Lung (tissue), 12 donors: ENCODE measurements around the gene MED20. TPM values are rescaled to one million over a fixed set of nuclear protein-coding genes. Genes with fewer than 3 reads are reported as not detected.
"Not testable (repeated sequence)": the region's sequence is repeated elsewhere in the genome, so short reads cannot be mapped to it uniquely, and the experiment has no call there.

Experiments
- ATAC-seq: fragments of 200-7000 bp; cut with Tn5 transposase; one replicate; pipeline ENCODE4 v1.9.1; 2020; ENCODE audit warnings: moderate number of reproducible peaks; ENCODE audit not compliant: insufficient read depth, low FRiP score
- DNase-seq, 3 donors: peaks; one replicate each; pipeline ENCODE4 v3.0.0-alpha.2; 2013 to 2017
- H3K27ac ChIP-seq, 2 donors: one replicate each; pipeline ENCODE4 v1.5.1; 2013; ENCODE audit warnings: mild to moderate bottlenecking in 2 of 2, moderate library complexity in 2 of 2, control low read depth in 1 of 2, inconsistent platforms in 1 of 2, low read depth in 1 of 2, low read length in 1 of 2
- H3K27me3 ChIP-seq, 3 donors: one replicate each; pipeline ENCODE4 v1.5.1; 2013; ENCODE audit warnings: low read length in 2 of 3; ENCODE audit not compliant: control insufficient read depth in 3 of 3, insufficient read depth in 3 of 3
- H3K36me3 ChIP-seq, 4 donors: one replicate each; pipeline ENCODE4 v1.5.1; 2013; ENCODE audit warnings: low read length in 4 of 4, mild to moderate bottlenecking in 1 of 4, moderate library complexity in 1 of 4; ENCODE audit not compliant: control insufficient read depth in 4 of 4, insufficient read depth in 4 of 4
- H3K4me1 ChIP-seq, 5 donors: one replicate each; pipeline ENCODE4 v1.5.1; 2013; ENCODE audit warnings: low read length in 5 of 5, mild to moderate bottlenecking in 2 of 5, moderate library complexity in 1 of 5; ENCODE audit not compliant: control insufficient read depth in 5 of 5, insufficient read depth in 5 of 5
- H3K4me3 ChIP-seq: one replicate; pipeline ENCODE4 v1.5.1; 2013; ENCODE audit warnings: mild to moderate bottlenecking, control low read depth, moderate library complexity
- H3K9ac ChIP-seq, 2 donors: one replicate each; pipeline ENCODE4 v1.5.1; 2013; ENCODE audit warnings: low read length in 2 of 2, control low read depth in 1 of 2; ENCODE audit not compliant: insufficient read depth in 1 of 2
- H3K9me3 ChIP-seq, 4 donors: one replicate each; pipeline ENCODE4 v1.5.1; 2013; ENCODE audit warnings: low read length in 3 of 4, mild to moderate bottlenecking in 1 of 4, moderate library complexity in 1 of 4; ENCODE audit not compliant: control insufficient read depth in 4 of 4, insufficient read depth in 3 of 4
- CTCF ChIP-seq: IDR thresholded peaks from 2 replicates; pipeline ENCODE4 v1.5.1; 2012; ENCODE audit warnings: mild to moderate bottlenecking; ENCODE audit errors: control extremely low read depth, extremely low read depth
- WGBS, 2 donors: extraction: QIAGEN DNeasy Blood & Tissue Kit; methylation state at CpG; one replicate each; pipeline ENCODE4 v1.1.7; 2013; 5-methylcytosine and 5-hydroxymethylcytosine counted together
- polyA plus RNA-seq, 2 donors: library from polyadenylated mRNA; stranded (reverse); fragments of 200-250 nt; gene quantifications; one replicate each; pipeline ENCODE4 v1.2.1, GENCODE V29; 2013
- total RNA-seq, 2 donors: library from RNA; depleted of rRNA in 1 of 2; stranded (reverse); fragments of >200 nt in 1 of 2; gene quantifications; one replicate each; pipeline ENCODE4 v1.2.1, GENCODE V29; 2014 to 2021
- donor health status: control.
- donor health status: control.
- donor health status: Bipolar disorder and iron deficiency.
- donor health status: healthy.
- donor health status: DM: yes; HTN: yes; CAD: no.

The MED20 gene
- total and polyA plus RNA-seq, 4 donors: 7.0 to 20.4 (median 15.2) TPM

GRCh38 chr6:41954668-41955067 lies 33.7 kb upstream of the MED20 start:
- Histone ChIP-seq H3K4me1 (peaks cover 0 to 3% (median 0%) of the 10 kb centered on the region in 5 donors), H3K27ac (no peak overlapping the region), H3K4me3 (no peak overlapping the region), H3K9me3 (no peaks in the 10 kb centered on the region), H3K36me3 (peaks cover 0 to 2% (median 0%) of the 10 kb centered on the region in 4 donors), H3K27me3 (no peaks in the 10 kb centered on the region), H3K9ac (no peak overlapping the region)
- no peak for ATAC-seq
- no peak for DNase-seq
- no peak for TF ChIP-seq CTCF
- 93 to 94% methylated on average over 2 of the region's 2 CpGs for WGBS, 2 donors

- 77 to 83% methylated on average over 10 of the region's 10 CpGs for WGBS, 2 donors
- no peaks in the 10 kb centered on the region for H3K36me3 ChIP-seq
- ATAC-seq (no peak), DNase-seq (no peak)
- no peak overlapping the region for H3K9ac ChIP-seq
- H3K9me3 ChIP-seq: no peaks in the 10 kb centered on the region
- H3K4me1 ChIP-seq: peaks cover 0 to 3% (median 0%) of the 10 kb centered on the region in 5 donors
- H3K4me3 ChIP-seq: no peak overlapping the region
- H3K27ac ChIP-seq: peak overlapping the region in 1 of 2 donors; percentile 46
- no peaks in the 10 kb centered on the region for H3K27me3 ChIP-seq
- no peak for TF ChIP-seq CTCF
These were observed 26.8 kb upstream of the MED20 start for GRCh38 chr6:41947581-41948220.

GRCh38 chr6:41943456-41943855 lies 22.5 kb upstream of the MED20 start:
- TF ChIP-seq CTCF: no peak
- Histone ChIP-seq H3K4me1 (peaks cover 13 to 30% (median 23%) of the 10 kb centered on the region in 5 donors), H3K9ac (no peak overlapping the region)

GRCh38 chr6:41942882-41943281 lies 21.9 kb upstream of the MED20 start:
- H3K4me3 ChIP-seq, H3K9me3 ChIP-seq, H3K9ac ChIP-seq, H3K27me3 ChIP-seq, ATAC-seq, DNase-seq, H3K36me3 ChIP-seq, H3K27ac ChIP-seq: not testable (repeated sequence)
- peaks cover 14 to 35% (median 26%) of the 10 kb centered on the region in 5 donors for H3K4me1 ChIP-seq
- WGBS, 2 donors: 93% methylated on average over 14 of the region's 14 CpGs

More at GRCh38 chr6:41943456-41943855, 22.5 kb upstream of the MED20 start:
- H3K9me3 ChIP-seq: no peaks in the 10 kb centered on the region
- H3K36me3 ChIP-seq: peaks cover 0 to 3% (median 0%) of the 10 kb centered on the region in 4 donors
- DNase-seq: no peak
- no peak for ATAC-seq
- no peak overlapping the region for H3K27ac ChIP-seq
- no peaks in the 10 kb centered on the region for H3K27me3 ChIP-seq
- H3K4me3 ChIP-seq: no peak overlapping the region
